ENCODE data around the gene EIF4B.

GRCh38 chr12:53012928-53013327 is 6.7 kb downstream of the EIF4B start:
- TF ChIP-seq CTCF (IDR thresholded peaks at IDR 0.05 in 4 of 5, conservative IDR thresholded peaks at IDR 0.05 in 1 of 5): no peak
- no peak for TF ChIP-seq POLR2A (IDR thresholded peaks at IDR 0.05)

All from gastrocnemius medialis (tissue), 4 donors.